HL-60/S4 treated with retinoic acid at 250 ng/mL for 4 days and 3 days (cell line): ENCODE data around the gene CFAP54.
"Not testable (repeated sequence)": the region's sequence is repeated elsewhere in the genome, so short reads cannot be mapped to it uniquely, and the experiment has no call there.

ENCODE experiments used
- in situ Hi-C: fragments of 300-500 bp; cut with MboI; formaldehyde crosslinking; loops from 2 replicates; pipeline ENCODE4 v1.7.0; 2022; ENCODE audit warnings: low sequenced_read_pairs

CFAP54 gene

GRCh38 chr12:96474206-96474605 is 15.2 kb upstream of the CFAP54 start:
- in situ Hi-C loops = no loop called here

- in situ Hi-C loops = no loop called here
Measured at GRCh38 chr12:96478011-96478410, 11.4 kb upstream of the CFAP54 start.

GRCh38 chr12:96482086-96482485 is 7.3 kb upstream of the CFAP54 start:
- in situ Hi-C loops = no loop called here

- in situ Hi-C loops = no loop called here
Measured at GRCh38 chr12:96483116-96483515, 6.3 kb upstream of the CFAP54 start.

- in situ Hi-C loops = no loop called here
Measured at GRCh38 chr12:96486751-96487613, 2.4 kb upstream of the CFAP54 start.

GRCh38 chr12:96487634-96488033 is 1.7 kb upstream of the CFAP54 start:
- in situ Hi-C loops = no loop called here

- in situ Hi-C loops = no loop called here
Measured at GRCh38 chr12:96493106-96493505, 3.7 kb downstream of the CFAP54 start.

- in situ Hi-C loops = not testable (repeated sequence)
Measured at GRCh38 chr12:96494154-96494553, 4.8 kb downstream of the CFAP54 start.

- in situ Hi-C loops = no loop called here
Measured at GRCh38 chr12:96495155-96495554, 5.8 kb downstream of the CFAP54 start.

- in situ Hi-C loops = no loop called here
Measured at GRCh38 chr12:96495841-96496545, 6.6 kb downstream of the CFAP54 start.

- in situ Hi-C loops = no loop called here
Measured at GRCh38 chr12:96496944-96497343, 7.6 kb downstream of the CFAP54 start.

GRCh38 chr12:96497855-96498254 is 8.5 kb downstream of the CFAP54 start:
- in situ Hi-C loops = no loop called here

- in situ Hi-C loops = loop anchor here (25.0 kb wide), 1 partner anchor 288 kb away; no protein-coding TSS in a partner anchor
Measured at GRCh38 chr12:96500693-96501092, 11.3 kb downstream of the CFAP54 start.

- in situ Hi-C loops = loop anchor here (25.0 kb wide), 1 partner anchor 289 kb away; no protein-coding TSS in a partner anchor
Measured at GRCh38 chr12:96501133-96501761, 11.9 kb downstream of the CFAP54 start.

- in situ Hi-C loops = loop anchor here (25.0 kb wide), 1 partner anchor 290 kb away; no protein-coding TSS in a partner anchor
Measured at GRCh38 chr12:96501908-96502307, 12.5 kb downstream of the CFAP54 start.

- in situ Hi-C loops = loop anchor here (25.0 kb wide), 1 partner anchor 290 kb away; no protein-coding TSS in a partner anchor
Measured at GRCh38 chr12:96502477-96502876, 13.1 kb downstream of the CFAP54 start.

- in situ Hi-C loops = loop anchor here (25.0 kb wide), 1 partner anchor 291 kb away; no protein-coding TSS in a partner anchor
Measured at GRCh38 chr12:96502949-96503532, 13.7 kb downstream of the CFAP54 start.

GRCh38 chr12:96503976-96504375 is 14.6 kb downstream of the CFAP54 start:
- in situ Hi-C loops = loop anchor here (25.0 kb wide), 1 partner anchor 292 kb away; no protein-coding TSS in a partner anchor

GRCh38 chr12:96506776-96507175 is 17.4 kb downstream of the CFAP54 start:
- in situ Hi-C loops = loop anchor here (25.0 kb wide), 1 partner anchor 294 kb away; no protein-coding TSS in a partner anchor

GRCh38 chr12:96510306-96510764 is 21.0 kb downstream of the CFAP54 start:
- in situ Hi-C loops = loop anchor here (10.0 to 25.0 kb wide), 2 partner anchors 298 to 446 kb away; no protein-coding TSS in a partner anchor
